ENCODE data around the gene TPSAB1.
"Not testable (repeated sequence)": the region's sequence is repeated elsewhere in the genome, so short reads cannot be mapped to it uniquely, and the experiment has no call there.

The TPSAB1 gene

GRCh38 chr16:1224558-1224957 lies 15.9 kb upstream of the TPSAB1 start:
- no peak for DNase-seq

- DNase-seq = no peak
Measured at GRCh38 chr16:1225051-1225451, 15.5 kb upstream of the TPSAB1 start, which contains the start of gene TPSG1. Gene TPSG1 (minus strand): TSS chr16:1225268. CDS start chr16:1225252, 16 bp downstream.

GRCh38 chr16:1225728-1226311 lies 14.7 kb upstream of the TPSAB1 start:
- peak; percentile 13 for DNase-seq

- not testable (repeated sequence) for DNase-seq
Measured at GRCh38 chr16:1226692-1227091, 13.8 kb upstream of the TPSAB1 start.

- not testable (repeated sequence) for DNase-seq
Measured at GRCh38 chr16:1228227-1228626, 12.3 kb upstream of the TPSAB1 start.

- not testable (repeated sequence) for DNase-seq
Measured at GRCh38 chr16:1229476-1229875, 11.0 kb upstream of the TPSAB1 start.

GRCh38 chr16:1230084-1230470 lies 10.4 kb upstream of the TPSAB1 start, which contains the start of gene TPSB2:
Gene TPSB2 (minus strand): TSS chr16:1230184. CDS start chr16:1229951, 233 bp downstream.
- not testable (repeated sequence) for DNase-seq

- DNase-seq = not testable (repeated sequence)
Measured at GRCh38 chr16:1230471-1231212, 9.9 kb upstream of the TPSAB1 start.

GRCh38 chr16:1231301-1231700 lies 9.2 kb upstream of the TPSAB1 start:
- DNase-seq = not testable (repeated sequence)

- not testable (repeated sequence) for DNase-seq
Measured at GRCh38 chr16:1232049-1232748, 8.3 kb upstream of the TPSAB1 start.

- DNase-seq = not testable (repeated sequence)
Measured at GRCh38 chr16:1236659-1237058, 3.8 kb upstream of the TPSAB1 start.

GRCh38 chr16:1237990-1238389 lies 2.5 kb upstream of the TPSAB1 start:
- DNase-seq = no peak

- DNase-seq = not testable (repeated sequence)
Measured at GRCh38 chr16:1238909-1239308, 1.6 kb upstream of the TPSAB1 start.

- not testable (repeated sequence) for DNase-seq
Measured at GRCh38 chr16:1239575-1239974, 930 bp upstream of the TPSAB1 start.

- not testable (repeated sequence) for DNase-seq
Measured at GRCh38 chr16:1241081-1241480, 576 bp downstream of the TPSAB1 start.

- not testable (repeated sequence) for DNase-seq
Measured at GRCh38 chr16:1243363-1243762, 2.9 kb downstream of the TPSAB1 start.

GRCh38 chr16:1243907-1244850 lies 3.7 kb downstream of the TPSAB1 start:
- DNase-seq = not testable (repeated sequence)

- no peak for DNase-seq
Measured at GRCh38 chr16:1244881-1245280, 4.4 kb downstream of the TPSAB1 start.

- no peak for DNase-seq
Measured at GRCh38 chr16:1245452-1246020, 5.0 kb downstream of the TPSAB1 start.

- DNase-seq = not testable (repeated sequence)
Measured at GRCh38 chr16:1247903-1248537, 7.5 kb downstream of the TPSAB1 start.

All from right kidney (tissue), 1 donor.